Measurements from ENCODE around the gene MED13L. TPM values are rescaled to one million over a fixed set of nuclear protein-coding genes. Genes with fewer than 3 reads are reported as not detected.

Gene MED13L
- total RNA-seq, 1 experiment from 2014 or later: 80.5 TPM

DNA sequence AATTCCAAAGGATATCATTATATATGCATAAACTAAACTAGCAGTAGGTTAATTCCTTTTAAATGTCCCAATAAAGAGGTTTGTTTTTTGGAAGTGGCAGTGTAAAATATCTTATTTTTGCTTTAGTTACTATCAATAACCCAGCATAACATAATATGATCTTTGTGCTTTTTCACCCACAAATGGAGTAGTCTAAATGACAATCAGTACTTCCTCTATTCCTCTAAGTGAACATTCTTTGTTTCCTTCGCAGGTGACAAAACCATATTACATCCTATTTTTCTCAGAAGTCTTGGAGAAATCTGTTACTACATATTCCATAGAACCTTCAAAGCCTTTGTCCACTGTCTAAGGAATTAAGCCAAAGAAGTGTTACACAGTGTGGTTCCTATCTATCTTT is 62.5 kb downstream of the MED13L start (continued):
- no peak for TF ChIP-seq CTCF (IDR thresholded peaks at IDR 0.05)
- TF ChIP-seq, protein P1, sequence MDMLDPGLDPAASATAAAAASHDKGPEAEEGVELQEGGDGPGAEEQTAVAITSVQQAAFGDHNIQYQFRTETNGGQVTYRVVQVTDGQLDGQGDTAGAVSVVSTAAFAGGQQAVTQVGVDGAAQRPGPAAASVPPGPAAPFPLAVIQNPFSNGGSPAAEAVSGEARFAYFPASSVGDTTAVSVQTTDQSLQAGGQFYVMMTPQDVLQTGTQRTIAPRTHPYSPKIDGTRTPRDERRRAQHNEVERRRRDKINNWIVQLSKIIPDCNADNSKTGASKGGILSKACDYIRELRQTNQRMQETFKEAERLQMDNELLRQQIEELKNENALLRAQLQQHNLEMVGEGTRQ (CRISPR knock-in tag; IDR thresholded peaks at IDR 0.05): no peak
- TF ChIP-seq ZMAT4 (CRISPR knock-in tag; IDR thresholded peaks at IDR 0.05): no peak
- TF ChIP-seq ZNF121 (CRISPR knock-in tag; IDR thresholded peaks at IDR 0.05): no peak
- TF ChIP-seq JUN (CRISPR knock-in tag; IDR thresholded peaks at IDR 0.05): no peak

DNA sequence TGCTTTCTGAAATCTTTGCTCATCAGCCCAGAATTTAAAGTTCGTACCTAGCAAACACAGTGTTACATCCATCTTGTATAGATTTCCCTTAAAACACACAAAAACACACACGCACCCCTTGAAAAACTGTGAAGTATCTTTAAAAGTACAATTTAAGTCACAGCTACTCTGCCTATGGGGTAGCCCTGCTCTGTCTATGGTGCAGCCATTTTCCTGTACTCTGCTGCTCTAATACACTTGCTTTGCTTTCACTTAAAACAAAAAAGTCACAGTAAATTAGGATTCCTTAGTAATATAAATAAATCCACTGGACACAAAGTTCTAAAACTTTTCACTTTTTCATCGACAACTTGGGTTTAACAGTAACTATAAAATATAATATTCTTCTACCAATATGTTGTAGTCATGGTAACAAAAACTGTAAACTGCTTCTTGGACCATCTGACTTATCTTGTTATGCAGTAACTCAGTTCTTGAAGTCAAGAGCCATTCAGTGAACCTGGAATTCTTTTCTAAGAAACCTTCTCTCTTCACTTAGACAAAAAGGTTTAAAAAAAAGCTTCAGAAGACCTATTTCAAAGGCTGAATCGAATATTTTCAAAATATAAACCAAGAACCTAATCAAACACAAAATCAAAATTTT is 63.5 kb downstream of the MED13L start:
- no peak for ATAC-seq
- CTCF ChIA-PET: no interaction called here

More for the DNA sequence above, 63.5 kb downstream of the MED13L start:
- no peak for TF ChIP-seq NR3C1 (CRISPR knock-in tag; conservative IDR thresholded peaks at IDR 0.05; ENCODE audit: low read depth)
- TF ChIP-seq OVOL2 (CRISPR knock-in tag; IDR thresholded peaks at IDR 0.05; ENCODE audit: borderline replicate concordance): no peak
- no peak for TF ChIP-seq EMX1 (CRISPR knock-in tag; IDR thresholded peaks at IDR 0.05)
- no peak for TF ChIP-seq SMAD3 (CRISPR knock-in tag; IDR thresholded peaks at IDR 0.05; ENCODE audit: borderline replicate concordance)
- no peak for TF ChIP-seq MLX (CRISPR knock-in tag; IDR thresholded peaks at IDR 0.05)
- TF ChIP-seq FOXK1 (CRISPR knock-in tag; IDR thresholded peaks at IDR 0.05): no peak
- TF ChIP-seq, protein P2, sequence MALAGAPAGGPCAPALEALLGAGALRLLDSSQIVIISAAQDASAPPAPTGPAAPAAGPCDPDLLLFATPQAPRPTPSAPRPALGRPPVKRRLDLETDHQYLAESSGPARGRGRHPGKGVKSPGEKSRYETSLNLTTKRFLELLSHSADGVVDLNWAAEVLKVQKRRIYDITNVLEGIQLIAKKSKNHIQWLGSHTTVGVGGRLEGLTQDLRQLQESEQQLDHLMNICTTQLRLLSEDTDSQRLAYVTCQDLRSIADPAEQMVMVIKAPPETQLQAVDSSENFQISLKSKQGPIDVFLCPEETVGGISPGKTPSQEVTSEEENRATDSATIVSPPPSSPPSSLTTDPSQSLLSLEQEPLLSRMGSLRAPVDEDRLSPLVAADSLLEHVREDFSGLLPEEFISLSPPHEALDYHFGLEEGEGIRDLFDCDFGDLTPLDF (CRISPR knock-in tag; IDR thresholded peaks at IDR 0.05): no peak
- no peak for TF ChIP-seq HMGA2 (CRISPR knock-in tag; IDR thresholded peaks at IDR 0.05)
- TF ChIP-seq AR (CRISPR knock-in tag; IDR thresholded peaks at IDR 0.05): no peak
- TF ChIP-seq GTF2I (CRISPR knock-in tag; conservative IDR thresholded peaks at IDR 0.05): no peak
- TF ChIP-seq FOXP1 (CRISPR knock-in tag; IDR thresholded peaks at IDR 0.05; ENCODE audit: borderline replicate concordance): no peak
- TF ChIP-seq ZNF532 (CRISPR knock-in tag; IDR thresholded peaks at IDR 0.05; ENCODE audit: borderline replicate concordance): no peak
- no peak for TF ChIP-seq NR2C2 (CRISPR knock-in tag; IDR thresholded peaks at IDR 0.05)
- TF ChIP-seq, protein P3, sequence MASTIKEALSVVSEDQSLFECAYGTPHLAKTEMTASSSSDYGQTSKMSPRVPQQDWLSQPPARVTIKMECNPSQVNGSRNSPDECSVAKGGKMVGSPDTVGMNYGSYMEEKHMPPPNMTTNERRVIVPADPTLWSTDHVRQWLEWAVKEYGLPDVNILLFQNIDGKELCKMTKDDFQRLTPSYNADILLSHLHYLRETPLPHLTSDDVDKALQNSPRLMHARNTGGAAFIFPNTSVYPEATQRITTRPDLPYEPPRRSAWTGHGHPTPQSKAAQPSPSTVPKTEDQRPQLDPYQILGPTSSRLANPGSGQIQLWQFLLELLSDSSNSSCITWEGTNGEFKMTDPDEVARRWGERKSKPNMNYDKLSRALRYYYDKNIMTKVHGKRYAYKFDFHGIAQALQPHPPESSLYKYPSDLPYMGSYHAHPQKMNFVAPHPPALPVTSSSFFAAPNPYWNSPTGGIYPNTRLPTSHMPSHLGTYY (CRISPR knock-in tag; IDR thresholded peaks at IDR 0.05): no peak
- TF ChIP-seq ZNF317 (CRISPR knock-in tag; IDR thresholded peaks at IDR 0.05; ENCODE audit: borderline replicate concordance, low read depth): no peak
- Mint-ChIP-seq H3K36me3 (no peaks in the 10 kb centered on the region), H3K4me3 (no peak overlapping the region), H3K27ac (0 out of 2 replicates have a peak overlapping the region, but pooled peaks have one; percentile 45), H3K27me3 (ENCODE audit: low read depth) (no peaks in the 10 kb centered on the region), H3K4me1 (peaks cover 49% of the 10 kb centered on the region), H3K9me3 (no peaks in the 10 kb centered on the region)
- POLR2A ChIA-PET: interaction anchor here (0.7 kb wide), 1 partner anchor 32 kb away, joined by 3 read pairs; no protein-coding TSS in a partner anchor
- DNase-seq (ENCODE audit: low spot score): no peak

All from WTC11 (cell line).